GM12873 (cell line): ENCODE measurements around the gene NEGR1.

Experiments used
- CTCF ChIP-seq: IDR thresholded peaks from 2 replicates; pipeline ENCODE4 v1.5.1; 2012; ENCODE audit warnings: low read depth, mild to moderate bottlenecking, moderate library complexity, low read length, control low read depth; ENCODE audit not compliant: insufficient read depth; ENCODE audit errors: missing control alignments

The NEGR1 gene

DNA sequence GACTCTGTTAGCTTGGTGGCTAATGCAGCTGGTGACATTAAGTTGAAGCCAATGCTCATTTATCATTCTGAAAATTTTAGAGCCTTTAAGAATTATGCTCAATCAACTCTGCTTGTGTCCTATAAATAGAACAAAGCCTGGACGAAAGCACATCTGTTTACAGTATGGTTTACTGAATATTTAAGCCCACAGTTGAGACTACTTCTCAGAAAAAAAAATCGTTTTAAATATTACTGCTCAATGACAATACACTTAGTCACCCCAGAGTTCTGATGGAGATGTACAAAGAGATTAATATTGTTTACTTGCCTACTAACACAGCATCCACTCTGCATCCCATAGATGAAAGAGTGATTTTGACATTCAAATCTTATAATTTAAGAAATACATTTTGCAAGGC, 79.6 kb downstream of the NEGR1 start:
- no peak for TF ChIP-seq CTCF

DNA sequence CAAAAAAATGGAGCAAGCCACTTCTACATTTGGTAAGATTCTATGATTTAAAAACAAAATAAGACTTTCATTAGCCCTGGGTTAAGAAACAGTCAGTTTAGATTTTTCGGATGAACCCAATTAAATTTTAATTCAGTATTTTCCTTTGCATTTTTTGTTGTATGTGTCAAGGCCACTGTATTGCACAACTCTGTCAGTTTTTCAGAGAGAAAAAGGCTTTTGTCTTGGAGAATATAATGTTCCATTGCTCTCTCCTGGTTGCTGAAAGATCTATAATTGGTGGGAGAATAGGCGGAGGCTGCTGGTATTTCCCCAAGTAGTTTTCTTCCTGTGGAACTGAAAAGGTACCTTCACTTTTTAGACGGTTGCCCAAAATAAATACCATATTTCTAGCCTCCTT, 84.6 kb downstream of the NEGR1 start:
- no peak for TF ChIP-seq CTCF

- peak; percentile 30 for TF ChIP-seq CTCF
These were observed 95.5 kb downstream of the NEGR1 start for GRCh38 chr1:72186733-72187307.

GRCh38 chr1:72184099-72184701, 98.1 kb downstream of the NEGR1 start:
- TF ChIP-seq CTCF, result no peak

- TF ChIP-seq CTCF, result no peak
These were observed 99.5 kb downstream of the NEGR1 start for GRCh38 chr1:72182859-72183258.

GRCh38 chr1:72178266-72178665, 104.1 kb downstream of the NEGR1 start:
- no peak for TF ChIP-seq CTCF

GRCh38 chr1:72177711-72178110, 104.6 kb downstream of the NEGR1 start:
- no peak for TF ChIP-seq CTCF
